ENCODE results near the gene ACP1.

Gene ACP1

DNA sequence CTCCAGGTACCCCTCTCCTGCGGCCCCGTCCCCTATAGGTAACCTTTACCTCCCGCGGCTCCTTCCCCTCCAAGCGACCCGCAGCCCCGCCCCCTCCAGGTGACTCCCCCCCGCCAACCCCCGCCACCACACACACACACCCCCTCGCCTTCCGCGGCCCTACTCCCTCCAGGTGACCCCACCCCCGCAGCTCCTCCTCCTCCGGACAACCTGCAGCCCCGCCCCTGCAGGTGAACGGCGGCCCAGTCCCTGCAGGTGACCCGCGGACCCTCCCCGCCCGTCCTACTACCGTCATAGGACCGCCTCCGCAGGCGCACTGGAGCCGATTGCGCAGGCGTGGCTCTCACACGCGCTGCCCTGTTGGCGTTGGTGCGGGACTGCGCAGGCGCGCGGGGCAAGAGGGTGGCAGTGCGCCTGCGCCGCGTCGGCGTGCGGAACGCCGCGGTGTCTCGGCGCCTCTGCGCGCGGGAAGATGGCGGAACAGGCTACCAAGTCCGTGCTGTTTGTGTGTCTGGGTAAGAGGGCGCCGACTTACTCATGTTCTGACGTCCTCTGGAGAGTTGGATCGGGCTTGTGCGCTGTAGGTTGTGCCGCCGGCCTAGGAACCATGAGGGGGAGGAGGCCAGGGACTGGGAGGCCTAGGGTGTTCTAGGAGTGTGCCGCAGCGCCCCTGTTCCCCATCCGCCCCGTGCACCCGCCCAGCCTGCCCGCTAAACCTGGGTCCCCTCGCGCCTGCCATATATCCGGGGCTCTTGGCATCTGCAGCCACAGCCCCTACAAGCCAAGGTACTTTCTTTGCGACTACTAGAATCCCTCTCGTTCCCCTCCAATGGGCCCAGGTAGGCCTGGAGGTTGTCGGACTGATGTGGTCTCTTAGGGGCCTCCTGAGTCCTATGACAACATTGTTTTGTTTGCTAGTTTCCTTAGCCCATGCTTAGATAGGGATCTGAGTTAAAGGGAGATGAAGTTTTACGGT, at the start of gene ACP1:
TSS of gene ACP1 (plus strand) at position 455 of the 976 bp plus-strand sequence. CDS start at position 473, 18 bp downstream.
- peak; percentile 95 for DNase-seq (ENCODE audit: low spot score)

DNA sequence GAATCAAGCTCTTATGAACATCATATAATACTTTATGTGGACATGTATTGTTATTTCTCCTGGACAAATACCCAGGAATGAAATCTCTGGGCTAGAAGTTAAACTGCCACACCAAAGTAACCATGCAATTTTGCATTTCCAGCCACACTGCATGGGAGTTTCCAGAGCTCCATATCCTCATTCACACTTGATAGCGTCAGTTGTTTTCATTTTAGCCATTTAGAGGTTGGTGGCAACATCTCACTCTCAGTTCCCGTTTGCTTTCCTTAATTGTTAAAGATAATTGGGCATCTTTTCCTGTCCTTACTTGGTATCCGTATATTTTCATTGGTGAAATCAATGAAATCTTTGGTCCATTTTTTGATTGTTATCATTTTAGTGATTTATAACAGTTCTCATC, 48.7 kb upstream of the ACP1 start:
- no peak for DNase-seq (ENCODE audit: low spot score)

DNA sequence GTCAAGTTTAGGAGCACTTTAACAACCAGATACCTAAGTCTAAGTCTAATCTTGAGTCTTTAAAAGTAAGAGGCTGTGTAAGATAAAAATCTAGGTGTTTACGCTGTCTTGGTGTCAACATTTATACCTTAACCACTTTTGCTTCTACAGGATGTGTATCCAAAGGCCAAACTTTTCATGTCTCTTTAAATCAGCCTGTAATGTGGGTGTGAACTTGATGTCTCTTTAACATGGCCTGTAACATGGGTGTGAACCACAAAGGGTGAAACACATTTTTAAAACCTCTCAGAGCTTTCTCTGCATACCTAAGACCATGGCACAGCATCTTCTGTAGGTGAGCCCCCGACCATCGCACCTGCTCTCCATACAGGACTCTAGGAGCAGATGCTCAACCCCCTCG, 41.3 kb upstream of the ACP1 start:
- no peak for DNase-seq (ENCODE audit: low spot score)

DNA sequence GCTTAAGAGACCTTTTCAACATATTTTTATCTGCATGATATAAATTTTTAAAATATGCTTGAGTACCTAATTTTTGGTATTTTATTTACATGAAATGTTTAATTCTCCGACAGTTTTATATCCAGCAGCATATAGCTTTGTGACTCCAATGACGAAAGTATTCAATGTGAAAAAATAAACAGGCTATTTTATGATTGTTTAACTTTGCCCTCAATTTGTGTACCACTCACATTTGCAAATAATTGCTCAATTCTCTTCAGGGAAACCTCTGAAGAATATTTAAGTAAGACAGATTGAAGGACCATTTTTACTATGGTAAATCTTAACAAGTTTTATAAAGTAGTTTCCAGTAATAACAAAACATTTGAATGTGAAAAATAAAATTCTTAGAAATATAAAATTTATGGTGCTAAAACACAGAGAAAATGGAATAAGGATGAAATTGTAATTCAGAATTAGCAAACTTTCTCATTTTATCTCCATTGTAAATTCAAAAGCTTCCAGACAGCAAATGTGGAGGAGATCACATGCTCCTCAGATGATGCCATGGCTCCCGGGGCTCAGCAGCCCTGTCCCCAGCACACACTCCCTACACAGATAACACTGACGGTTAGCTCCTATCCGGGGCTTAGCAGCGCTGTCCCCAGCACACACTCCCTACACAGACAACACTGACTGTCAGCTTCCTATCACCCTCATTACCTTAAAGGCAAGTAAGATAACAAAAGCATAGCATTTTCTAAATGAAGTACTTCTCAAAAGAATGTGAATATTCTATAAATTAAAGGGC, 40.6 kb upstream of the ACP1 start:
- DNase-seq (ENCODE audit: low spot score): no peak

DNA sequence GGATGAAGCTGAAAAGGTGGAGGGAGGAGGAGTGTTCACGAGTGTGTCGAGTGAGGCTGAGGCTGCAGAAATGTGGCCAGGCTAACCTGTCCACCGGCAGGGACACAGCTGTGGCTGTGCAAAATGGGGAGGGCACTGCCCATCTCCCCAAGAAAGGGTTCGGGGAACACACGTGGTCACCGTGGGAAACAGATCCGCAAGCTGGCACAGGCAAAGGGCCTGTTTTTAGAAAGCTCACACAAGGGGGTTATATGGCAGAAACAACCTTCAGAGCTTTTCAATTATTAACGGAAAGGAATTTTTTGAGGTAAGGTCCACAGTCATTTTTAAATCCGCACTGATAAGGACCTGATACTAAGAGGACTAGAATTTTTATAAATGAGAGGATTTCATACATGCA, 36.6 kb upstream of the ACP1 start:
- DNase-seq (ENCODE audit: low spot score): no peak

DNA sequence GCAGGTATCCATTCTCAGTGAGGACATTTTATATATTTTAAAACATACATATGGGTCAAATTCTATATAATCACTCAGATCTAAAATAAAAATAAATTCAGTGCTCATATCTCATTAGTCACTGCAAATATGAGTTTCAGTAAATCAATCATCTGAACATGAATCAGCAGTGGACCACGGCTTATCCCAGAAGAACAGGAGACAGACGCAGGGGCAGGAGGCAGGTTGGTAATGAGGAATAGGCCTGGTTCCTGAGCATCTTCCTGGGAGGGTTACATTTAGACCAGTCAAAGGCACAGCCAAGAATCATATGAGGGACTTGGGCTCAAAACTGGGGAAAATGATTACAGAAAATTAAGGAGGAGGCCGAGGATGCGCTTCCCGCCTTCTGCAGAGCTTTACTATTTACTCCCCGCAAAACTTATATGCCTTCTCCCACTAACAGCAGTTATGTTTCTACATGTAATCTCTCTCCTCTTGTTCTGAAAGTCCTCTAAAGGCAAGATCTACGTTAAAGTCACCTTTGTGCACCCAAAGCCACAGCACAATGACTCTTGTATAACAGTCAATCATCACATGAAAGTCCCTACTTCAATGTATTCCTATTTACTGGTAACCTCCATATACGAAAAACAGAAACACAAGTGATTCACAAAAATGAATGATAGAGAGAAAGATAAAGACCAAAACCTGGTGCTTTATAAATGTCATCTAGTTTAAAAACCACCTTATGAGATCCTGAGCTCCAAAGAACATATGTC, 36.0 kb upstream of the ACP1 start:
- no peak for DNase-seq (ENCODE audit: low spot score)

DNA sequence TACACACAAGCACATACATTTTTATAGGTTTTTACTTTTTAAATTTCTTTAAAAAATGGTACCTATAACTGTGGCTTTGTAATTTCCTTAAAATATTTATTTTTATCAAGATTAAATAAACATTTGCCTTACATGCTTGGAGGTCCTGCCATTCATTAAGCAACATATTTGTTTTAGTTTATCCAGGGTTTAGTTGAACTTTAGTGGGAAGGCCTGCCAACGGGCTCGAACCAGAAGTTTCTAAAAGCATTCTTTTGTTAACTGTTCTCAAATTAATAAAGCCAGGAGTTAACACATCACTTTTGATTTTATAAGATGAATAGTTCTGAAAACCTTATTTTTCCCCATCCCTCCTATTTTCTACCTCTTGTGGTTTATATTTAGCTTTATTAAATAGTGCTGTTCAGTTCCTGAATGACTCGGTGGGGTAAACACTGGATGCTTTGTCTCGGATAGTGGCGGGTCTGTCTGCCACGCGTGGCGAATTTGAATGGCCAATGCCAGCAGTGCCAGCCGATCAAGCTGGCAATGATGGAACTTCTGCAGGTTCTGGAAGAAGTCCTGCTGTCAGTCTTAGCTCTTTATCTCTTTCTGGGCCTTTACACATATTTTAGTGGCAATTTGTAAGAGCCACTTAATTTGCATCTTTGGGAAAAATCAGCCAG, 33.1 kb upstream of the ACP1 start:
- DNase-seq (ENCODE audit: low spot score): no peak

DNA sequence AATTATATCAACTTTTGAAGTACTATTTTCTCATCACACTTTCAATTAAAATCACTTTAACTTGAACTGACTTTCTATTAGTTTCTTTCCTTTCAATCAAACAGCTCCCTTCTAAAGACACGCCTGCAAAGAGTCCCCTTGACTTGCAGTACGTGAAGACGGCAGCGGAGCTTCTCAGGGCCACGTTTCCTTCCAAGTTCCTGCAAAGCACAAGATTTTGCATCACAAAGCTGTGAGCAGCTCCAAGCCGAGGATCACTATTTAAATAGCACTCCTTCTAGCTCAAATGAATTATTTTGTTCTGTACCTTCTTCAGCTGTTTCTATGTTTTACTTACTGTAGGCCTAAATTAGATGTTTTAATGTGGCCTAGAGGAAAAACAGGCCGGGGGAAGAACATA, 31.7 kb upstream of the ACP1 start:
- DNase-seq (ENCODE audit: low spot score): no peak

DNA sequence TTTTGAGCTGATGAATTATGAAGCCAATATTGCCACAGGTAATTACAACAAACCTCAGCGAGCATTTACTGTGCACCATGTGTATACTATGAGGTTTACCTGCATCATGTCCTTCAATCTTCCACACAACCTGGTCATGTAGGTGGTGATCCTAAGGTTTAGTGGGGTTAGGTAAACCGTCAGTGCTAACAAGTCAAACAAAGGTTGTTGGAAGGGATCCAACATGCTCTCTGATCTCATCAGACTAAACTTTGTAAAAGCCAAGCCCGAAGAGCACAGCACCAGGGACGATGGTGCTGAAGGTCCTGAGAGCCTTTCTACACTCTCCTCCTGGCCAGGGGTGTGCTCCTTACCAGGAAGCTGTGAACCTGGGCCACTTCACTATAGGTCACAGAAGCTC, 30.3 kb upstream of the ACP1 start:
- DNase-seq (ENCODE audit: low spot score): no peak

DNA sequence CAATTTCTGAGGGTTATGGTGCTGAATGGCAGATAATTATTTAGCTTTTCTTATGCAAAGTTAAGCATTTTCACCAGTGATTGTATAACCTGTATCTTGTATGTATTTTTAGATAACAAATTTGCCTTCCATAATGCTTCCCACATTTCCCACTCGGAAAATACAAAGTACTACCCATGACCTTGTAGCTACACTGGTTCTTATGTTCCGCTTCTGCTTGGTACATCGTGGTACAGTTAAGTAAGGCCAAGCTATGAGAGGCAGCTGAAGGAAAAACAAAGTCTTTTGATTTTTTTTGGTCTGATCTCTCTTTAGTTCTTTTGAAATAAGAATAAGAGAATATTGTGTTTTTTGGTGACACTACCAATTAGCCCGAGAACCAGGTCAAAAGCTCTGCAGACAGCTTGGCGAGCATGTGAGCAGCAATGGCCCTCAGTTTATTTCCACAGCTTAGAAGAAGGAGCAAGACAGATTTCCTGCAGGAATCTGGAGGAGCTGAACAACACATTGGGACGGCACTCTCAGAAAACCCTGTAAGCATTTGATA, 27.7 kb upstream of the ACP1 start:
- no peak for DNase-seq (ENCODE audit: low spot score)

DNA sequence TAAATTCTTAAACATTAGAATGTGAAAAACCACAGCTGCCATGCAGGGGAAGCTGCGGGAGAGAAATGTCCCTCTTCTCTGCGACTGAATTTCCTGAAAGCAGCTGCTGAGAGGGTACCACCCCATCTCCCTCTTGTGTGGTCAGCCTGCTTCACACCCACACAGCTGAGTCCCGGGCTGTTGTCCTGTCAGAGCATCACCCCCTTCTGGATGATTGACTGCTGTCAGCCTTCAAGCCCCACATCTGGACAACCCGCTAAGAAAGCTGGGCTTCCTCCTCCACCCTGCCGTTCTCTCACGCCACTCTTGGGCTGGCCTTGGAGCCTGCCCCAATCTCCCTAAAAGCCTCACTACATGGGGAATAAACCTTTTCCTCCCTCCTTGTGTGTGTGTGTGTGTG, 26.9 kb upstream of the ACP1 start:
- no peak for DNase-seq (ENCODE audit: low spot score)

DNA sequence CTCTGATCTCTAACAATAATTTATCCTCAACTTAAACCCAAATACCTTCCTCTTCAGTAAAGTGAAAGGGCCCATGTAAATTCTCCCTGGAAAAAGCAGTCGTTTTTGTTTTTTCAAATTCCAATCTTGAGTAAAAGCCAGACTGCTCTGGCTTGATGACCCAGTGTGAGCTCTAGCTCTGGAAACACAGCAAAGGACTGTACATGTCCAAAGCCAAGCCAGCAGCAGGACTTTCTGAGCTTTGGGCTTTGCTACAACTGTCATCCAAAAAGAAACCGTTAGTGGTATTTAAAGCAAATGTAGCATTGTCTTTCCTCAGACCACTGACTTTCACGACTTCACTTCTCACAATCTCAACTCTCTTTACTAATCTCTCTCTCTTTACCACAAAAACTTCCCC, 26.3 kb upstream of the ACP1 start:
- DNase-seq (ENCODE audit: low spot score): no peak

DNA sequence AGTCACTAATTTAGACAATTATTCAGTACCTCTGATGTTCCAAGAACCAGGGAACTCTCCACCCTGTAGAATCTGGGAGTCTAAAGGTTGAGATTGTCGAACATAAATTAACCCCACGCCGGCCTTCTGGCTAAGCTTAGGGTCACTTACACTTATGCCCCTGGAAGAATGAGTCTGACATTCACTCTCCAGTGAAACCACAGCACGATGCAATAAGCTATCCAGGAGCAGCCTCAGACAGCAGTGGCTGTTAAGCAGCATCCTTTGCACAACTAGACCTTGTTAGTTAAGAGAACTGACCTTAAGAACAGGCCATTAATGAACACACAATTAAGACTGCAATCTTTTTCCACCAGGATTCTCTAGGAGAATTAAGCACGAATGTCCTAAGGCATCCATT, 25.9 kb upstream of the ACP1 start:
- no peak for DNase-seq (ENCODE audit: low spot score)

DNA sequence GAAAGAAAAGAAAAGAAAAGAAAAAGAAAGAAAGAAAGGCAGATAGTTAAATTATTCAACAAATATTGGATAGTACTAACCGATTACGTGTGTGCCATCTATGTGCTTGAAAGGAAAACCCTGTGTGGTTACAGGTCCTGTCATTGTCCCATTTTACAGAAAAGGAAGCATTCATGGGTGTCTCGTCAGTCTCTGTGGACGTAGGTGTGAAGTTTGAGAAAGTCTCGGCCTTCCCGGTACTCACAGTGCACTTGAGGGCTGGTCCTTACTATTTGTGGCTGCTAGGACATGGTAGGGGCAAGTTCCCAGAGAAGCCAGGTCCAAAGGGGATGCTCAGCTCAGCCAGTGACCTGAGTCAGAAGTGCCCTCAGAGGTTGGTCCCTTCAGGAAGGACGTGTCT, 20.2 kb upstream of the ACP1 start:
- DNase-seq (ENCODE audit: low spot score): no peak

DNA sequence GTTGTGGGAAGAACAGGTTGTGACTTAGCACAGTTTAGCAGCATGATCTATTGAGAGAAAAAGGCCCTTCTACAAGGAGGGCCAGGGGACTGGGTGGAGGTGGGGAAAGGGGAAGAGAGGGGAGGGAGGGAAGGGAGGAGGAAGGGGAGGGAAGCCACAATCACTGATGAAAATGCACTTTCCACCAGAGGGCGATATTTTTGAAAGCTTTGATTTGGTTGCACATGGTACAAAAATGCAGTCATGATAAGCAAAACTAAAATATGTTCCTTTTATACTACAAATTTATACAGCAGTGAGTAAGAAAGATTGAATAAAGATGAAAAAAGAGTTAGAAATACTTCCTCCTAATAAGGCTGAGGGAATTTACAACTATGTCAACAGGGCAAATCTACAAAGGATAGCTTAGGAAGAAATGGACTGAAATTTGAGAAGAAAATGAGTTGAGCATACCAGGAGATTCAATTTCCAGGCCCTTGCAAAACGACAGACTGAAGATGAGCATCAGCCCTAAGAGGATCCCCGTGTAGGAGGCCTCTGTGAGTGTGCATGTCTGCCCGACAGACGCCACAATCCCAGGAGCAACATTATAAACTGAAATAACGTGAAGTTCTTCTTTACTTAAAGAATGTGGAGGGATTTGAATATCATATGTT, 18.1 kb upstream of the ACP1 start:
- peak; percentile 65 for DNase-seq (ENCODE audit: low spot score)

DNA sequence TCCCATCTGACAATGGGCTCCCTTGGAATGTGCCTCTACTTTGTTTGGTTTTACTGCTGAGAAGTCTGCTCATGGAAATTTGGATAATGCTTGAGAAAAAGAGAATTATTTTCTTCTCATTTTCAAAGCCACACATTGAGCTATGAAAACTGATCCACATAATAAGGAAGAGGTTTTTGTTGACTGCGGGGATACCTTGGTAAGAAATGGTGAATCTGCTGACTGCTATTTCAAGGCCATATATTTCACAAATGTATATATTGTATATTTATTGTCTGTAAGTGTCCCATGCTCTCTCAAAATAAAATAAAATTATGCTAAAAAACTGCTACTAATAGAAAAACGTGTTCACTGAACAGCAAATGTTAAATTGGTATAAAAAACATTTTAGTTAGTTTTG, 16.0 kb upstream of the ACP1 start:
- no peak for DNase-seq (ENCODE audit: low spot score)

DNA sequence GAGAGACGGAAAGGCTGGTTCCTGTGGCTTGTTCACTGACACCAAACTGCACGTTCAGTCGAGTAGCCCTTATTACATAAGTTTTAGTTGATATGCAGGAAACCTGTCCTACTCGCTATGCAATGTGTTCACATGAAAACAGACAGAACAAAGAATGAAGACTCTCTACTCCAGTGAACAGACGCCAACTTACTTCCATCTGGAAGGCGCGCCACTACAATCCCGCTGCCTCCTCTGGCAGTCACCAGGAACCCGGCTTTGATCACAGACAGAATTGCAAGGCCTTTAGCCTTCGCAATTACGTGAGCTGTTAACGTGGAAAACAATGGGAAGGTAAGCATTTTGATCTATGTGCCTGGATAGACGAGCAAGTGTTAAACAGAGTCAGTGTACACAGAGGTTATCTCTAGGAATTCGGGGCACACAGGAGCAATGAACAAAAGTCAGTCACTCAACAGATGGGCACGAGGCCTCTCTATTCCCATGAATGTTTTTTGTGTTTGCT, 15.2 kb upstream of the ACP1 start:
- DNase-seq (ENCODE audit: low spot score): no peak

DNA sequence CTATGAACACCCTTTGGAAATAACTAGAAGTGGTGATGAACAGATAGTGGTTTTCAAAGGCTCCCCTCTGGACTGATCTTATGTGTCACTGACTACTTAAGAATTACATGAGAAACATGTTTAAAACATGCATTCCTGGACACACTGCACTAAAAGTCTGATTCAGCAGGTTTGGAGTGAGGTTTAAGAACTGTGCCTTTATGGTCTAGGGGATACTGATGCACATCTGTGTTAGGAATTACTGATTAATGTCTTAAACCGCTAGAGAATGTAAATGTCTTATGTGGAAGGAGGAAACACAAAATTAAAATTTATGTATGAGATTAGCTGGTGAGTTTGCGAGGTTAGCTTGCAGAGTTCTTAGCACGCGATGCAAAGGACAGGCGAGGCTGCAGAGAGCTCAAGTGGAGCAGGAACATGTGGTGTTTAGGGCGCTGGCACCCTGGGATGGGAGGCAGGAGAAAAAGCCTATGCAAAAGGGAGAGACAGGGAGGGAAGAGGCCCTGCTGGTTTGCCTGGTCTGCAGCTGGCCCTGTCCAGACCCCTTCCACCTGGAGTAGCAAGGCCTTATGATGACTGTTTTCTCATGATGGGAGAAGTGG, 12.6 kb upstream of the ACP1 start:
- DNase-seq (ENCODE audit: low spot score): no peak

DNA sequence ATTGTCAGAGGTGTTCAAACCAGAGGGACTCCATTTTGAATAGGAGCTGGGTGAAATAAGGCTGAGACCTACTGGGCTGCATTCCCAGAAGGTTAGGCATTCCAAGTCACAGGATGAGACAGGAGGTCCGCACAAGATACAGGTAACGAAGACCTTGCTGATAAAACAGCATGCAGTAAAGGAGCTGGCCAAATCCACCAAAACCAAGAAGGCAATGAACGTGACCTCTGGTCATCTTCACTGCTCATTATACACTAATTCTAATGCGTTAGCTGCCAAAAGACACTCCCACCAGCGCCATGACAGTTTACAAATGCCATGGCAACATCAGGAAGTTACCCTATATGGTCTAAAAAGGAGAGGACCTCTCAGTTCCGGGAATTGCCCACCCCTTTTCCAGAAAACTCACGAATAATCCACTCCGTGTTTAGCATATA, 11.5 kb upstream of the ACP1 start:
- DNase-seq (ENCODE audit: low spot score): no peak

DNA sequence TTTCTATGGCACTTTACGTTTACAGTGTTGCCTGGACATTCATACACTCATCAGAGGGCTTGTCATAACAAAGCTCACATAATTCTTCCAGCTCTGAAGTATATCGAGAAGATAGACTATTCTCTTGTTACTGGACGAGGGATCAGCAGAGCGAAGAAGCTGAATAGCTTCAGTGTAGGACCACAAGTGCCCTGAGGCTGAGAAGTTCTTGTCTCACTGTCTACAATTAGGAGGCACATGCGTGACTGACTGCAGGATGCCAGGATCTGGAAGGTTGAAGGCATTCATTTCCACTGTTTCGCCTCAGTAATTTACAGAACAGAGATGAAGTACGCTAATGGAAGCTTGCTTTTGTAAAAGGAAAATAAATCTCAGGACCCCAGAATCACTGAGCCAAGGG, 10.5 kb upstream of the ACP1 start:
- DNase-seq (ENCODE audit: low spot score): no peak

Measured in hematopoietic multipotent progenitor cell treated with erythropoietin and hydrocortisone succinate and interleukin-3 and kit ligand, for 15 days (in vitro differentiated cells).